ENCODE measurements around the gene KIAA1217. TPM values are rescaled to one million over a fixed set of nuclear protein-coding genes. Genes with fewer than 3 reads are reported as not detected.

KIAA1217 gene
- total and polyA plus RNA-seq, 5 donors = 14.6 to 43.6 (median 31.3) TPM

DNA sequence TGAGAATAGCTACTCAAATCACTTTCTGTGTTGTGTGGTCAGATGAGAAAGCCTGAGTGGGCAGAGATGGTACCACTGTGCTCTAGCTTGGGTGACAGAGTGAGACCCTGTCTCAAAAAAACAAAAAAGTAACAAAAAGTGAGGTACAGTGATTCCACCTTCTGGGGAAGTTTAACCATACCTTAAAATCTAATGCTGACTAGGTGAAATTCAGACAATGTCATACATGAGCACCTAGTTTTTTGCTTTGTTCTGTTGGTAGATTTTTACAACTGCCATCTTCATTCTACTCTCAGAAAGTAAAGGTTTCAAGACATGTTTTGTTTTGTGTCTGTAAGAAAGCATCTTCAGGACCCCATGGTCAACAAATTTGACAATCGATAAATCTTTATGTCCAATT, 370.5 kb downstream of the KIAA1217 start:
- Histone ChIP-seq H3K9me3 (ENCODE audit: control insufficient read depth, low read length) (no peaks in the 10 kb centered on the region), H3K4me1 (ENCODE audit: control insufficient read depth, insufficient read depth, low read length) (no peaks in the 10 kb centered on the region), H3K27ac (ENCODE audit: low read length) (no peak overlapping the region), H3K27me3 (ENCODE audit: control insufficient read depth, insufficient read depth) (no peaks in the 10 kb centered on the region), H3K4me3 (ENCODE audit: low read length) (no peak overlapping the region)
- intact Hi-C loops (cut with DNase I) = no loop called here
- no peak for DNase-seq
- 100% methylated on average over 1 of the region's 1 CpG for WGBS
- ATAC-seq = no peak

DNA sequence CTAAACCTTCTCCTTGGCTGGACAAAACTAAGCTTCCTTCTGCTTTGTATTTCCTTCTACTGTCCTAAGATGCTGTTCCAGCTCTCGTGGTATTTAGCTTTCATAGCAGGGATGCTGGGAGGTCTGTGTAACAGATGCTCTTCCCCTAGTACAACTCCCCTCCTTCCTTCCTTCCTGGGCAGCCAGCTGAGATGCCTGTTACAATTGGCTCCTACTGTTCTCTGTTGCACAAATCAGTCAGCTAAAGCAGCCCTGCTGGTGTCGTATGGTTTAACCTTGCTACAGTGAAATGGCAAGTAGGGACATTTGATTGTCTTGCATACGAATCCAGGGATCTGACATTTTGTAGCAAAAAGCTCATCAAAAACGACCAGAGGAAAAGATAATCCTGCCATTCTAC, 371.0 kb downstream of the KIAA1217 start:
- no peak overlapping the region for H3K4me3 ChIP-seq (ENCODE audit: low read length)
- no peak for ATAC-seq
- no peaks in the 10 kb centered on the region for H3K9me3 ChIP-seq (ENCODE audit: control insufficient read depth, low read length)
- no peak overlapping the region for H3K27ac ChIP-seq (ENCODE audit: low read length)
- no peaks in the 10 kb centered on the region for H3K27me3 ChIP-seq (ENCODE audit: control insufficient read depth, insufficient read depth)
- WGBS = 46% methylated on average over 4 of the region's 4 CpGs
- intact Hi-C loops (cut with DNase I) = no loop called here
- no peaks in the 10 kb centered on the region for H3K4me1 ChIP-seq (ENCODE audit: control insufficient read depth, insufficient read depth, low read length)
- DNase-seq = no peak

DNA sequence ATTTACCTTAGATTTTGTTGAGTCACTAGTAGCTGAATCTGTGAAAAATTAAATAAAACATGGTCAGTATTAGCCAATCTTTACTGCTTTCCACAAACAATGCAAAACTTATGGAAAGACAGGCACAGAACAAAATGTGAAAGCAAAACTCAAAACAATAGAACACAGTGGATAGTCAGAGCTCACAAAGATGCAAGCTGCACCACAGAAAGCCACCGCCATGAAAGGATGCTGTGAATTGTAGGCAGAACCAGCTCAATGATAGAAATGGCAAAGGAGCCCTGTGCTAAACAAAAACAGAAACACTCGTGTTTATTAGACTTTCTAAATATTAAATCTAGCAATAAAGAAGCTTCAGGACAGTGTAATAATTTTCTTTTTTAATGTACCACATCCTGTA, 380.3 kb downstream of the KIAA1217 start:
- WGBS = 94% methylated on average over 2 of the region's 2 CpGs
- Histone ChIP-seq H3K4me1 (ENCODE audit: control insufficient read depth, insufficient read depth, low read length) (no peaks in the 10 kb centered on the region), H3K4me3 (ENCODE audit: low read length) (no peak overlapping the region), H3K27me3 (ENCODE audit: control insufficient read depth, insufficient read depth) (no peaks in the 10 kb centered on the region), H3K27ac (ENCODE audit: low read length) (no peak overlapping the region), H3K9me3 (ENCODE audit: control insufficient read depth, low read length) (no peaks in the 10 kb centered on the region)
- DNase-seq (no peak), ATAC-seq (no peak)
- intact Hi-C loops (cut with DNase I) = no loop called here

DNA sequence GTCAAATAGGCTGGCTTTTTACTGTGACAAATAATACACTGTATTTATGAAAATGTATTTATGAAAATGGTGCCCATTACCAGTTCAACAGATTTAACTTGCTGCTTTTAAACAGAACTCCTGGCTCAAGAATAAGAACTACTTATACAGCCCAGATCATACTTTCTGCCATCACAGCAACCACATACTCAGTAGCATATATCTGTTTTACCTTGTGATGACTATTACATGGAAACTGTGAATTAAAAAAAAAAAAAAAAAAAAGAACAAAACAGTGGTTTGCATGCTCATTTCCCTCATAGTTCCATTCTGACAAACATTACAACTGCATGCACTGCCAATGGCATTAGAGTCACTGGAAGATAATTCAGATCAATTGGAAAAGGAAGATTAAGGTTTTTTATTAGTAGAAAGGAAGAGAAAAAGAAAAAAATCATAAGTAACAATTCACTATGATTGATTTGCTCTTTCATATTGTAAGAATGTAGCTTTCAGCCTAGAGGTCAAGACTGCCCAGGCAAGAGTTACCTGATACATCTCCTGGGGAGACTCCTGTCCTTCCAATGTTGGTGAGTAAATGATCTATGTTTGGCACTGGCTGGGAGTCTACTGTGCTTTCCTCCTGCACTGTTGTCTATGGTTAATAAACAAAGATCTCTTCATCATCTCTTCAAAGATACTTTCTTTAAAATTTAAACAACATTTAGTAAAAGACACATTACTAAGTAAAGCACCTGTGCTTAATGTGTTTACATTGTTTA, 381.9 kb downstream of the KIAA1217 start:
- H3K27me3 ChIP-seq (ENCODE audit: control insufficient read depth, insufficient read depth) = no peaks in the 10 kb centered on the region
- no peak for ATAC-seq

DNA sequence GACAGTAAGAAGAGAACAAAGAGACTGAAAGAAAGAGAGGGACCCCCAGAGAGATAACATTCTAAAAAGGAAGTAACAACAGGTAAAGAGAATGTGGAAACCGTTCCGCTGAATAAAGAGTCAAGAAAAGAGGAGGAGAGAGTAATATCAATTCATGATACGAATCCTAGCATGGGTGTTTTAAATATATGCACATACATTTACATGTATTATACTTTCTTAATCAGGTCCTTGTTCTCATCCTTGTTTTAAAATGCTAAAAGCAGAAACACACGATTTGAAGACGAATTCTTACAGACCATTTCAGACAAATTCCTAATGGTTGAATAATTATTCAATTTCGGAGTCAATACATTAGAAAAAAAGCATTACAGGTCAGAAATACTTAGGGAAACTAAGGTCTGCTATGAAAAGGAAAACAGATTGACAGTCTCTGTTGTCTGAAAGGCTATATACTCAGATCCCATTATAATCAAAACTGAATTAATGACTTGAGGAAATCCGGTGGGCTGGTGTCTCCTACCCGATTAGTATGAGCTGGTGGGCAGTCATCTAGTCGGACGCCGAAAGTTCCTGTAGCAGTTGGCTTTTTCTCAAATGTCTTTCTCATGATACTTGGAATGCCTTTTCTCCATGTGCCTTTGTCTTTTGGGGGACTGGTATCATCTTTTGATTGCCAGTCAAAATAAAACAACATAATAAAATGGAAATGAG, 387.4 kb downstream of the KIAA1217 start:
- Histone ChIP-seq H3K4me3 (ENCODE audit: low read length) (no peak overlapping the region), H3K27ac (ENCODE audit: low read length) (no peak overlapping the region), H3K27me3 (ENCODE audit: control insufficient read depth, insufficient read depth) (no peaks in the 10 kb centered on the region), H3K9me3 (ENCODE audit: control insufficient read depth, low read length) (no peaks in the 10 kb centered on the region), H3K4me1 (ENCODE audit: control insufficient read depth, insufficient read depth, low read length) (no peaks in the 10 kb centered on the region)
- no peak for DNase-seq
- 94% methylated on average over 11 of the region's 11 CpGs for WGBS
- no peak for ATAC-seq
- intact Hi-C loops (cut with DNase I) = no loop called here

More for the DNA sequence above, 381.9 kb downstream of the KIAA1217 start:
- no peak for DNase-seq
- H3K9me3 ChIP-seq (ENCODE audit: control insufficient read depth, low read length) = no peaks in the 10 kb centered on the region
- H3K27ac ChIP-seq (ENCODE audit: low read length) = no peak overlapping the region
- intact Hi-C loops (cut with DNase I) = no loop called here
- no peak overlapping the region for H3K4me3 ChIP-seq (ENCODE audit: low read length)
- no peaks in the 10 kb centered on the region for H3K4me1 ChIP-seq (ENCODE audit: control insufficient read depth, insufficient read depth, low read length)

DNA sequence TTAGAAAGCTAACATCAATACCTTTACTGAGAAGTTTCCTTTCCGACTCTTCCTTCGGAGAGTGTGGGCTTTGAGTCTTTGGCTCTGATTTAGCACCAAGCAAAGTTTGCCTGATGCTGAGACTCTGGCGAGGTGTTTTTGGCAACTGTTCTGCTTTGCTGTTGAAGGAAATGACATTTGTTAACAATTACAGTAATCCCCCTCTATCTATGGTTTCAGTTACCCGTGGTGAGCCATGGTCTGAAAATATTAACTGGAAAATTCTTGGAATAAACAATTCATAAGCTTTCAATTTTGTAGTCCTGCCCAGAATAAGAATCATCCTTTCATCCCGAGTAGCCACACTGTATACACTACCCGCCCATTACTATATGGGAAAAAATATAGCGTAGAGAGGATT, 388.5 kb downstream of the KIAA1217 start:
- 88% methylated on average over 7 of the region's 7 CpGs for WGBS
- Histone ChIP-seq H3K27ac (ENCODE audit: low read length) (no peak overlapping the region), H3K4me1 (ENCODE audit: control insufficient read depth, insufficient read depth, low read length) (no peaks in the 10 kb centered on the region), H3K4me3 (ENCODE audit: low read length) (no peak overlapping the region), H3K27me3 (ENCODE audit: control insufficient read depth, insufficient read depth) (no peaks in the 10 kb centered on the region), H3K9me3 (ENCODE audit: control insufficient read depth, low read length) (no peaks in the 10 kb centered on the region)
- ATAC-seq = no peak
- intact Hi-C loops (cut with DNase I) = no loop called here
- DNase-seq = no peak

Small RNAs within 50 kb of the gene (microRNA-seq; reads per million reads assigned to microRNA genes)
- gene MIR603 = 0 reads per million in 2 donors

Data from right cardiac atrium (tissue), 5 donors.